ENCODE measurements around the gene AGTRAP.

AGTRAP gene

GRCh38 chr1:11764519-11764918 is 28.6 kb downstream of the AGTRAP start:
- DNase-seq: no peak

- no peak for DNase-seq
Measured at GRCh38 chr1:11765661-11766428, 29.9 kb downstream of the AGTRAP start.

DNA sequence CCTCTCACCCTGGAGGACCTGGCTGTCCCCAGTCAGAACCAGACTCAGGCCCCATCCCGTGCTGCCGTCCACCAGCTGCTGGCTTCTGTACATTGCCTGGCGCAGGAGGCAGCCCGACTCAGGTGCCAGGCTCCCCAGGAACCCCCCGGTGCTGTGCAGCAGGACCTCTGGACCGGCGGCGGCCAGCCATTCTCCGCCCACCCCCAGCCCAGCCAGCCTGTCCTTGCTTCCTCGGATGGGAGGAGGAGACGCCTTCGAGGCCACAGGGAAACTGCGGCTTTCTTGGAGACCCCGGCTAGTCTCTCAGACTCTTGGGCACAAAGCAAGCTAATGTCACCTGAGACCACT is 30.5 kb downstream of the AGTRAP start:
- no peak for DNase-seq

GRCh38 chr1:11767922-11768704 is 32.2 kb downstream of the AGTRAP start:
- DNase-seq: no peak

DNA sequence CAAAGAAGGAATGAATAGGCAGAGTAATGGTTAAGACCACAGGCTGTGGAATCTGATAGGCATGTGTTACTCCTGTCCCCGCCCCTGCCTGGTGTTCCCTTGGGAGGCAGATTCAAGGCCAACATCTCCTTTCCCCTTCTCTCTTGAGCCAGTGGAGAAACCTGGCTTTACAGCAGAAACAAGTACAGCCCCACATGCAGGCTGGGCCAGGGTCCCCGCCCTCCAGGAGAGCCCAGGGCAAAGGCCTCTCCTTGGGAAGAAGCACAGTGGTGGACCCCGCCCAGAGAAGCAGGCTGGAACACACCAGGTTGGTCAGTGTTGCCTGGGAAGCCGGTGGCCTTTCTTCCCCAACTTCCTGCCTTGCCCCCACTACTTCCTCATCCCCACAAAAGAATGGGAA is 32.9 kb downstream of the AGTRAP start:
- DNase-seq: no peak

DNA sequence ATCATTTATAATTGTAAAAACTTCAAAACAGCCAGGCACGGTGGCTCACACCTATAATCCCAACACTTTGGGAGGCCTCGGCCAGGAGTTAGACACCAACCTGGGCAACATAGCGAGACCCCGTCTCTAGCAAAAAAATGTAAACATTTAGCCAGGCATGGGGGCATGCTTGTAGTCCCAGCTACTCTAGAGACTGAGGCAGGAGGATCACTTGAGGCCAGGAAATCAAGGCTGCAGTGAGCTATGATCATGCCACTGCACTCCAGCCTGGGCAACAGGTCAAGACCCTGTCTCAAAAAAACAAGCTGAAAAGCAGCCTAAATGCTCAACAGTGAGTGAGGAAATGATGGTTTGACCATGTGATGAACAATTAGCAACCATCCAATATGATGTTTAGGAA is 33.3 kb downstream of the AGTRAP start:
- DNase-seq: no peak

GRCh38 chr1:11770011-11770410 is 34.1 kb downstream of the AGTRAP start:
- DNase-seq: no peak

DNA sequence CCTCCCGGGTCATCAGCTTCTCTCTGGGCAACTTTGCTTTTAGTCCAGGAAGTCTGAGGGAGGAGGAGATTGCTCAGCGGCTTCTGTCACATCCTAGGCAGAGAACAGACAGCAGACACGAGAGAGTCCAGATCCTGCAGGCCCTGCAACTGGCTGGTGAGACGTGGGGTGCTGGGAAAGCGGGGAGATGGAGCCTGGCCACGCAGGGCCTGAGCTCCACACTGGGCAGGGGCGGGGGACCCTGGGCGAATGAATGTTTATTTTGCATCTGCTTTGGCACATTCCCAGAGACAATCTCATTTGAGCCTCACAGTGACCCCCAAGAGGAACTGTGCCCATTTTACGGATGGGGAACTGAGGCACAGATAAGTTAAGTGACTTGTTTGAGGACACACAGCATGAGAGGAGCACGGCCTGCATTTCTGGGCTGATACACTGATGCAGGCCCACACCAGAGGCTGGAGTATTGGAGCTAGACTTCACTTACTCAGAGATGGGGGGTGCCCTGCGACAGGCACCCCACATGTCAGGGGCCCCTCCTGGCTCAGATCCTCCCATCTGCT is 35.6 kb downstream of the AGTRAP start:
- no peak for DNase-seq

DNA sequence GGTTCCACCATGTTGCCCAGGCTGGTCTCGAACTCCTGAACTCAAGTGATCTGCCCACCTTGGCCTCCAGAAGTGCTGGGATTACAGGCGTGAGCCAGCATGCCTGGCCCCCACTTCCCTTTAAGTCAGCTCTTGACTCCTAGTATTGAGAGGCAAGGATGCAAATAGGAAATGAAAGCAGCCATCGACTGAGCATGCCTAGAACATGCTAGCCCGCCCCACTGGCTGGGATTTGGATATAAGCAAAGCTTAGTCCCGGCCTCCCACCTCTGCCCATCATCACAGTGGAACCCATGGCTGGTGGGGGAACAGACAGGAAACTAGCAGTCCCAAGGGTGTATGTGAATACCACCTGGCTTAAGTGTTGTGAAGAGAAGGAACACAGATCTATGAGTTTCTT is 36.5 kb downstream of the AGTRAP start:
- no peak for DNase-seq

DNA sequence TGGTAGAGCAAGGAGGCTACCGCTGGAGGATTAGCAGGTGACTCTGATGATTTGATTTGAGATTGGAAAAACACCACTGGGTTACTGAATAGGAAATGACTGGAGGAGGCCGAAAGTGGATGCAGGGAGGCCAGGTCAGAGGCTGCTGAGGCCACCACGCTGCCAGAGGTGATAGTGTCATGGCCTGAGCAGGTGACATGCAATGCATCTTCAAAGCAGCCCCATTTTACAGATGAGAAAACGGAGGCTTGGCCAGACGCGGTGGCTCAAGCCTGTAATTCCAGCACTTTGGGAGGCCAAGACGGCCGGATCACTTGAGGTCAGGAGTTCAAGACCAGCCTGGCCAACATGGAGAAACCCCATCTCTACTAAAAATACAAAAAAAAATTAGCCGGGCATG is 38.8 kb downstream of the AGTRAP start:
- no peak for DNase-seq

- DNase-seq: no peak
Measured at GRCh38 chr1:11777658-11778322, 41.9 kb downstream of the AGTRAP start.

- no peak for DNase-seq
Measured at GRCh38 chr1:11778336-11778735, 42.4 kb downstream of the AGTRAP start.

- no peak for DNase-seq
Measured at GRCh38 chr1:11778844-11779623, 43.1 kb downstream of the AGTRAP start.

DNA sequence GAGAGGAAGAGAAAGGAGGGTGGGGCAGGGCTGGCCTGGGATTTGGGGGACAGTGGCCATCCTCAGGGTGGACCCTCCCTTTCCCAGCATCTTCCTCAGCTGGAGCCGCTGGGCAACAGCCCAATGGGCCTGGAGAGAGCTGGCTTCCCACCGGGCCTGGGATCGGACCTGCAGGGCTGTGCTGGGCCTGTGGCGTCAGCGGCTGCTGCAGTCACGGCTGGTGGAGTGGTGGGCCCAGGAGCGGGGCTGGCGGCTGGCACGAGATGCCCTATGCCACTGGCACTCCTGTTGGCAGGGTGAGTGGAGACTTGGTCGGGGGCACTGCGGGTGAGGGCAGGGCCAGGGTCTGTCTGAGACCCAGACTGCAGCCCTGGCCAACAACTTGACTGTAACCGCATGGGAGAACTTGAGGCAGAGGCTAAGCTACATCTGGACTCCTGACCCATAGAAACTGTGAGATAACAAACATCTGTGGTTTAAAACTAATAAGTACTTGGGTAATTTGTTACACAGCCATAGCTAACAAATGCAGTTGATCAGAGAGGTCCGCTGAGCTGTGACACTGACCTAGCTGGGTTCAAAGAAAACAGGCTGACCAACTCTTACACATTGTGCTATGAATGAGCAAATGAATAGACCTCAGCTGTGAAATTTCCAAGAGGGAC is 43.9 kb downstream of the AGTRAP start:
- DNase-seq: no peak

DNA sequence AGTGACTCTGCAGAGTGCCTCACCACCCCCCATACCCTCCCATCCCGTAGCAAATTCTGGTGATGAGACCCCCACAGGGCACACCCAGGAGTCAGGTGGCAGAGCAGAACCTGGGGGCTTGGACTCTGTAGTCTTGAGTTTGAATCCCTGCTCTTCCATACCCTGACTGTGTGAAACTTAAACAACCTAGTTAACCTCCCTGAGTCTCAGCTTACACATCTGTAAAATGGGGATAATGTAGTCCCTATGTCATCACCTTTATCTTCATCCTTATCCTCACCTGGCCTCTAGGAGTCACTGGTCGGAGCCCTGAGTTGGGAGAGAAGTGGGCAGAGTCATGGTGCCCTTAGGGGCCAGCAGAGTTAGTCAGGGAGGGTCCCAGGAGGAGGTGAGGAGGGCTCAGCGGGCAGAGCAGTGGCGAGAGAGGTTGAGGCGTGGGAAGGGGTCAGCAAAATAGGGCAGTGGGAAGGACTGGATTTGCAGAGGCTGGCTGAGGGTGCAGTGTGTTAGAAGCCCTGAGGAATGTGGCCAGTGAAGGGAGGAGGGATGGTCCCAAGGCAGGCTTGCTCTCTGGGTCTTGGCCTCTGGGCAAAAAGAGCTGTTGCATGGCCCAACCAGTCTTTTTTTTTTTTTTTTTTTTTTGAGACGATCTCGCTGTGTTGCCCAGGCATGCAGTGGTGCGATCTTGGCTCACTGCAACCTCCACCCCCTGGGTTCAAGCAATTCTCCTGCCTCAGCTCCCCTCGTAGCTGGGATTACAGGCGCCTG is 44.6 kb downstream of the AGTRAP start:
- DNase-seq: no peak

- DNase-seq: no peak
Measured at GRCh38 chr1:11781297-11781696, 45.4 kb downstream of the AGTRAP start.

DNA sequence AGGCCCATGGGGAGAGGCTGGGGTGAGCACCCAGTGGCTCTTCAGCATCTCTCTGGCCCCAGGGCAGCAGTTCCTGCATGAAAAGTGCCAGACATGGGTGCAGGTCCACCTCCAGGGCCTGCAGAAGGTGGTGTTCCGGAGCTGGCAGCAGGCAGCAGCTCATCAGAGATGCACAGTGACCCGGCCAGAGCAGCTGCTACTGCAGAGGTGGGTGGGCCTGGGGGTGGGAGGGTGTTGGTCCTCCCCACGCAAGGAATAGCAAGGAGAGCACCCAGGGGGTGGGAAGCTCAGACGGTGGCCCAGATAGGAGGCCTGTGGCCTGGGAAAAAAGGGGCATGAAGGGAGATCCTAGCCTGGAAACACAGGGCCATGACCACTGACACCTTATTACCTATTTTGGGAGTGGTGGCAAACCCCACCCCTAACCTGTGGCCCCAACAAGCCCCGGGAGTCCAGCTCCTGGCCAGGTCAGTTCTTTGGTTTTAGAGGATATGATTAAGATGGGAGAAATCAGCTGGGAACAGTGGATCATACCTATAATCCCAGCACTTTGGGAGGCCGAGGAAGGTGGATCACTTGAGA is 46.3 kb downstream of the AGTRAP start:
- DNase-seq: no peak

GRCh38 chr1:11783556-11783955 is 47.6 kb downstream of the AGTRAP start:
- DNase-seq: no peak

GRCh38 chr1:11784256-11784992 is 48.5 kb downstream of the AGTRAP start:
- DNase-seq: no peak

All from KG1 (cell line).